Sigmoid colon (tissue), 7 donors: ENCODE measurements around the gene ABLIM1. TPM values are rescaled to one million over a fixed set of nuclear protein-coding genes. Genes with fewer than 3 reads are reported as not detected.

Experiments used
- DNase-seq: peaks from one replicate; pipeline ENCODE4 v3.0.0-alpha.2; 2019
- H3K27ac ChIP-seq, 4 donors: fragments of 200-600 bp; sonication (generic); one replicate each; pipeline ENCODE4 v1.5.1; 2016 to 2019; ENCODE audit warnings: mild to moderate bottlenecking in 1 of 4
- H3K27me3 ChIP-seq, 3 donors: fragments of 200-600 bp; sonication (generic); one replicate each; pipeline ENCODE4 v1.5.1; 2019; ENCODE audit warnings: mild to moderate bottlenecking in 1 of 3
- H3K36me3 ChIP-seq, 4 donors: fragments of 200-600 bp; sonication (generic); one replicate each; pipeline ENCODE4 v1.5.1; 2016 to 2019
- H3K4me1 ChIP-seq, 4 donors: fragments of 200-600 bp; sonication (generic); one replicate each; pipeline ENCODE4 v1.5.1; 2017 to 2019
- H3K4me3 ChIP-seq, 4 donors: fragments of 200-600 bp; sonication (generic); one replicate each; pipeline ENCODE4 v1.5.1; 2017 to 2019; ENCODE audit warnings: mild to moderate bottlenecking in 2 of 4, moderate library complexity in 1 of 4
- H3K9me3 ChIP-seq, 4 donors: fragments of 200-600 bp in 3 of 4; sonication (generic) in 3 of 4; one replicate each; pipeline versions ENCODE4 v1.5.1 to v1.6.1; 2013 to 2019
- CTCF ChIP-seq, 4 experiments: fragments of 450-650 bp in 3 of 4; fragments of 200-600 bp in 1 of 4; IDR thresholded peaks; one replicate each; pipeline ENCODE4 v1.5.1; 2016 to 2019; ENCODE audit warnings: antibody characterized with exemption in 4 of 4, mild to moderate bottlenecking in 3 of 4, moderate library complexity in 2 of 4
- EP300 ChIP-seq, 4 donors: sonication (generic); formaldehyde crosslinking; IDR thresholded peaks; one replicate each; pipeline ENCODE4 v1.6.1; 2017; ENCODE audit warnings: antibody characterized with exemption in 4 of 4
- POLR2A ChIP-seq, 2 donors: fragments of 450-650 bp; IDR thresholded peaks; one replicate each; pipeline ENCODE4 v1.6.1; 2016; ENCODE audit warnings: antibody characterized with exemption in 2 of 2, mild to moderate bottlenecking in 2 of 2, moderate library complexity in 2 of 2
- POLR2AphosphoS5 ChIP-seq, 4 donors: sonication (generic); formaldehyde crosslinking; IDR thresholded peaks; one replicate each; pipeline ENCODE4 v1.6.1; 2017; ENCODE audit warnings: antibody characterized with exemption in 4 of 4
- WGBS, 2 donors: extraction: QIAGEN DNeasy Blood & Tissue Kit; methylation state at CpG; one replicate each; pipeline ENCODE4 v1.1.7; 2013; 5-methylcytosine and 5-hydroxymethylcytosine counted together
- intact Hi-C: fragments of 100-400 bp; cut with DNase I; formaldehyde crosslinking; loops from one replicate; pipeline ENCODE4 v1.15.1; 2023
- polyA plus RNA-seq, 3 donors: library from polyadenylated mRNA; stranded (reverse); fragments of 200-250 nt; gene quantifications; one replicate each; pipeline ENCODE4 v1.2.3, GENCODE V29; 2013
- total RNA-seq, 4 donors: library from RNA; depleted of rRNA; stranded (reverse); fragments of >200 nt; gene quantifications; one replicate each; pipeline ENCODE4 v1.1.0, GENCODE V29; 2016
- donor health status: healthy with polysubstance abuse.
- donor health status: Bipolar disorder and iron deficiency.
- donor health status: healthy.

The ABLIM1 gene
- total and polyA plus RNA-seq, 7 donors = 41.9 to 127 (median 49.5) TPM

DNA sequence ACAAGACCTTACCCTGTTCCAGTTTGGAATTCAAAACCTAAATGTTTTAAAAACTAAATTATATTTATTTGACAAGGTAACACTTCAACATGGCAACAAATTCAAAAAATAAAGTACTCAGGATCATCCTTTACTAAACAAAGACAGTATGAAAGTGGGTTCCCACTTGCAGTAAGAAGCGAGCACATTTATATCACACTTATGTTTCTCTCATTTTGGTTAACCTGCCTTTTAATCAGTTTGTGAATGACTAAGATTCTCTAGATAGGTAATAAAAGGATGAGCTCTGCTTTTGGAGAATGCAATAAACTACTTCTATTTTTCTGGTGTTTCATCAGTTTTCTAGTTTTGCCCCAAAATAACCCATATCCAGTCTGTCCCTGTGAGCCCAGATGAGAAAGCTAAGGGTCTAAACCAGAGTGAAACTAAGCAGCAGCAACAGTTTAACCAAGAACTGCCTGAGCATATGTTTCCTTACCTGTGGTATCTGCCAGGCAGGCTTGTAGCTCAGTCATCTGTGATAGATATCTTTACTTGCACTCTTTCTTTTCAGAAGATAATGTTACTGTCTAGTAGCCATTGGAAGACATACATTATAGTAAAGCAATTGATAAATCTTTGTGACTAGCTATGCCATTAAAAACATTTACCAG, 64.1 kb downstream of the ABLIM1 start:
- Histone ChIP-seq H3K4me1 (no peaks in the 10 kb centered on the region), H3K27me3 (no peaks in the 10 kb centered on the region), H3K27ac (no peak overlapping the region), H3K9me3 (peaks cover 0 to 5% (median 2%) of the 10 kb centered on the region in 4 donors), H3K36me3 (no peaks in the 10 kb centered on the region), H3K4me3 (no peak overlapping the region)
- WGBS, 2 donors = 90 to 94% methylated on average over 1 of the region's 1 CpG
- TF ChIP-seq POLR2A (IDR thresholded peaks at IDR 0.05) (no peak), CTCF (IDR thresholded peaks at IDR 0.05) (no peak), POLR2AphosphoS5 (IDR thresholded peaks at IDR 0.05) (no peak), EP300 (IDR thresholded peaks at IDR 0.05) (no peak)
- DNase-seq = no peak
- intact Hi-C loops = no loop called here

DNA sequence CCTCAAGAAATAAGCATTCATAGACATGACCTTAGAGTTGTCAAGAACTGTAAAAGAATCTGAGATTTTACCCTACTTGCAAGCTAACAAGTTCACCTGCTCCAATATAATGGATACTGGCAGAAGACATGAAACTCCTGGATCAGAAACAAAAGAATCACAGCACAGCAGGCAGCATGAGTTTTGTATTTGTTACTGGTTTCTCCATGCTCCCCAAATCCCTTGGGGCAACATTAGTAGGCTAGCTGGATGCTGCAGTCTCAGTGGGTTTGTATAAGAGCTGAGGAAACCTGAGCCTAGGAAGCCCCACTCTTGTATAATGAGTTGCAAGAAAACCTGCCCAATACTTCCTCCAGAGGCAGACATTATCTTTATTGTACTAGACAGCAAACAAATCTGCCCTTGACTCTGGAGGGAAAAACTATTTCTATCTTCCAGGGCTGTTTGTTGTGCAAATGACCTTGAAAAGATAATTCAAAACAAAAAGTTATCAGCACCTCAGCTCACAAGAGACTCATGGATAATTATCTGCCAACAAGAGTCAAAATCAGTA, 64.8 kb downstream of the ABLIM1 start:
- Histone ChIP-seq H3K9me3 (peaks cover 0 to 5% (median 2%) of the 10 kb centered on the region in 4 donors), H3K27me3 (no peaks in the 10 kb centered on the region), H3K36me3 (no peaks in the 10 kb centered on the region), H3K4me3 (no peak overlapping the region), H3K4me1 (no peaks in the 10 kb centered on the region), H3K27ac (no peak overlapping the region)
- intact Hi-C loops = no loop called here
- TF ChIP-seq EP300 (IDR thresholded peaks at IDR 0.05) (no peak), POLR2A (IDR thresholded peaks at IDR 0.05) (no peak), POLR2AphosphoS5 (IDR thresholded peaks at IDR 0.05) (no peak), CTCF (IDR thresholded peaks at IDR 0.05) (no peak)
- no peak for DNase-seq

DNA sequence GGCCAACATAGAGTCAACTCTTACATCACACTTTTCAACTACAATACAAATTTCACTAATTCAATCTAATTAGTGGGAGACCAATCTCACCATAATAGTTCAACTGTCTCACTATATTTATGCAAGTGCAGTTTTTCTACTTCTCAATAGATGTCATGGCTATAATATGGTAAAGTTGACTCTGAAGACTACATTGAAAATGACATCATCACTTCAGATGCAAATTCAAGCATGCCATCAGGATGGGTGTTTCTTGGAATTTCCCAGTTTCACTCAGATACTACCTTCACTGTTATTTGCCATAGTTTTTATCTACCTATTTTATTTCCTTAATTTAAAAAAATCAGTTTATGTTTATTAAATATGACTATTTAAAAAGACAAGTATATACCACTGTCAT, 67.1 kb downstream of the ABLIM1 start:
- intact Hi-C loops = no loop called here
- peaks cover 0 to 5% (median 2%) of the 10 kb centered on the region in 4 donors for H3K9me3 ChIP-seq
- H3K36me3 ChIP-seq = no peaks in the 10 kb centered on the region
- H3K4me1 ChIP-seq = no peaks in the 10 kb centered on the region
- no peak for TF ChIP-seq EP300 (IDR thresholded peaks at IDR 0.05)
- no peak for TF ChIP-seq CTCF (IDR thresholded peaks at IDR 0.05)
- TF ChIP-seq POLR2A (IDR thresholded peaks at IDR 0.05) = no peak
- TF ChIP-seq POLR2AphosphoS5 (IDR thresholded peaks at IDR 0.05) = no peak
- DNase-seq = no peak
- no peak overlapping the region for H3K27ac ChIP-seq
- no peaks in the 10 kb centered on the region for H3K27me3 ChIP-seq
- no peak overlapping the region for H3K4me3 ChIP-seq

- 88 to 92% methylated on average over 2 of the region's 2 CpGs for WGBS, 2 donors
- Histone ChIP-seq H3K4me3 (no peak overlapping the region), H3K4me1 (no peaks in the 10 kb centered on the region), H3K27me3 (no peaks in the 10 kb centered on the region), H3K27ac (no peak overlapping the region), H3K36me3 (no peaks in the 10 kb centered on the region), H3K9me3 (no peaks in the 10 kb centered on the region)
- intact Hi-C loops = no loop called here
- TF ChIP-seq CTCF (IDR thresholded peaks at IDR 0.05) = no peak
- no peak for TF ChIP-seq POLR2A (IDR thresholded peaks at IDR 0.05)
- no peak for TF ChIP-seq EP300 (IDR thresholded peaks at IDR 0.05)
- TF ChIP-seq POLR2AphosphoS5 (IDR thresholded peaks at IDR 0.05) = no peak
- DNase-seq = no peak
These were observed 73.7 kb downstream of the ABLIM1 start for GRCh38 chr10:114584419-114584818.

DNA sequence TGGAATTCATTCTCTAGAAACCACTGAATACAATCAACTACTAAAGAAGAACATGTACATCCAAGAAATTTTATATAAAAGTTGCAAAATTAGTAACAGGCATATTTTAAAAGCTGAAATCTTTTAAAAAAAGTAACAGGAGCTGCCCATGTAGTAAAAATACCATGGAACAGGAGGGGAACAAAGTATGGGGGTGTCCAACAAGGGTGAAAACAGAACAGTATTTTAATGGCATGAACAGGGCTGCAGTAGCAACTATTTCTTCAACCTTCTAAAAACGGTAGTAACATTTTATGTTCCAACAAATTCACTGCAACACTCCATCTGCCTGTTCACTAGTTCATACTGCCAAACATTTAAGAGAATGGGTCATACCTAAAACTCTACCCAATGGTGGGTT, 77.0 kb downstream of the ABLIM1 start:
- Histone ChIP-seq H3K36me3 (no peaks in the 10 kb centered on the region), H3K27ac (no peak overlapping the region), H3K4me3 (no peak overlapping the region), H3K9me3 (no peaks in the 10 kb centered on the region), H3K4me1 (peaks cover 0 to 8% (median 0%) of the 10 kb centered on the region in 4 donors), H3K27me3 (no peaks in the 10 kb centered on the region)
- no peak for DNase-seq
- intact Hi-C loops = no loop called here
- WGBS, 2 donors = 88 to 91% methylated on average over 1 of the region's 1 CpG
- TF ChIP-seq POLR2A (IDR thresholded peaks at IDR 0.05) (no peak), POLR2AphosphoS5 (IDR thresholded peaks at IDR 0.05) (no peak), CTCF (IDR thresholded peaks at IDR 0.05) (no peak)
